ENCODE measurements around the gene FBXL7. TPM values are rescaled to one million over a fixed set of nuclear protein-coding genes. Genes with fewer than 3 reads are reported as not detected.

The FBXL7 gene
- total and polyA plus RNA-seq, 9 of the 15 experiments (the other 6 are each of a cell fraction or from before 2014, with no cell fraction given) = 0.04 to 0.08 TPM; not detected in 7

- ChIA-PET POLR2A (no interaction called here), CTCF (ENCODE audit: low intra/inter-chr PET ratio) (no interaction called here)
- no peak overlapping the region for H3K4me2 ChIP-seq (ENCODE audit: insufficient read depth, low read length)
- H3K27me3 ChIP-seq (ENCODE audit: control insufficient read depth in 2 of 2, insufficient read depth in 2 of 2, low read length in 2 of 2) = no peaks in the 10 kb centered on the region
- no peaks in the 10 kb centered on the region for H3K4me1 ChIP-seq (replicated peaks in 1 of 2; ENCODE audit: control insufficient read depth in 2 of 2, insufficient read depth in 2 of 2, low read length in 2 of 2)
- ATAC-seq = no peak
- no peaks in the 10 kb centered on the region for H3K79me2 ChIP-seq (ENCODE audit: control insufficient read depth, insufficient read depth, low read length)
- no peak overlapping the region for H2AFZ ChIP-seq (ENCODE audit: low read depth, low read length)
- in situ Hi-C loops (cut with MboI) (no loop called here), intact Hi-C loops (cut with micrococcal nuclease) (no loop called here)
- H3K9ac ChIP-seq (ENCODE audit: insufficient read depth in 1 of 2, low read depth in 2 of 2, low read length in 2 of 2) = no peak overlapping the region
- H3K36me3 ChIP-seq (ENCODE audit: control insufficient read depth, insufficient read depth, low read length) = no peaks in the 10 kb centered on the region
- TF ChIP-seq MEF2D (tag; conservative IDR thresholded peaks at IDR 0.05; ENCODE audit: low read depth) = no peak
- no peak for TF ChIP-seq ATF6 (CRISPR knock-in tag; IDR thresholded peaks at IDR 0.05)
- TF ChIP-seq ZNF584 (CRISPR knock-in tag; IDR thresholded peaks at IDR 0.05; ENCODE audit: low read depth) = no peak
- no peak for TF ChIP-seq CSDE1 (IDR thresholded peaks at IDR 0.05)
- TF ChIP-seq ZNF507 (tag; conservative IDR thresholded peaks at IDR 0.05) = no peak
- TF ChIP-seq MTA2 (IDR thresholded peaks at IDR 0.05; ENCODE audit: low read depth) = no peak
- TF ChIP-seq MCM5 (IDR thresholded peaks at IDR 0.05; ENCODE audit: low read depth) = no peak
- TF ChIP-seq KLF1 (tag; IDR thresholded peaks at IDR 0.05) = no peak
- TF ChIP-seq SRSF9 (IDR thresholded peaks at IDR 0.05; ENCODE audit: borderline replicate concordance, low read depth, low read length) = no peak
- no peak for TF ChIP-seq ZNF830 (CRISPR knock-in tag; IDR thresholded peaks at IDR 0.05)
- WGBS (ENCODE audit: insufficient coverage, low coverage, missing lambda C conversion rate) = 4% methylated on average over 4 of the region's 4 CpGs
- no peak for FAIRE-seq
- no peak for DNase-seq (ENCODE audit: extremely low read depth in 1 of 4, low spot score in 3 of 4)
- H3K27ac ChIP-seq (ENCODE audit: extremely low read depth, low read depth, low read length) = no peak overlapping the region
- H3K9me1 ChIP-seq (ENCODE audit: control insufficient read depth, insufficient read depth, low read length) = no peaks in the 10 kb centered on the region
- H4K20me1 ChIP-seq (replicated peaks; ENCODE audit: control insufficient read depth, insufficient read depth, low read length) = no peaks in the 10 kb centered on the region
- H3K4me3 ChIP-seq = no peak overlapping the region
- no peaks in the 10 kb centered on the region for H3K9me3 ChIP-seq (replicated peaks; ENCODE audit: control insufficient read depth, insufficient read depth, low read depth, low read length)
- no TSS peak for BruUV-seq (replicated peaks)
Measured at GRCh38 chr5:15573590-15573989, 73.6 kb downstream of the FBXL7 start.

All from K562 (cell line).